MM.1S (cell line): ENCODE results near the gene EIF2B4.

Experiments
- EZH2 ChIP-seq: fragments of 300-600 bp; sonication (generic); optimal IDR thresholded peaks from 2 replicates; pipeline ENCODE3; 2017; ENCODE audit warnings: low read depth, mild to moderate bottlenecking, antibody characterized with exemption, low read length, mixed read lengths
- TF ChIP-seq, protein P1 (sequence below): fragments of 300-600 bp; sonication (generic); IDR thresholded peaks from 2 replicates; pipeline ENCODE4 v1.5.1; 2016; ENCODE audit warnings: antibody characterized with exemption, low read length, mixed read lengths

- TF ChIP-seq, protein P1, sequence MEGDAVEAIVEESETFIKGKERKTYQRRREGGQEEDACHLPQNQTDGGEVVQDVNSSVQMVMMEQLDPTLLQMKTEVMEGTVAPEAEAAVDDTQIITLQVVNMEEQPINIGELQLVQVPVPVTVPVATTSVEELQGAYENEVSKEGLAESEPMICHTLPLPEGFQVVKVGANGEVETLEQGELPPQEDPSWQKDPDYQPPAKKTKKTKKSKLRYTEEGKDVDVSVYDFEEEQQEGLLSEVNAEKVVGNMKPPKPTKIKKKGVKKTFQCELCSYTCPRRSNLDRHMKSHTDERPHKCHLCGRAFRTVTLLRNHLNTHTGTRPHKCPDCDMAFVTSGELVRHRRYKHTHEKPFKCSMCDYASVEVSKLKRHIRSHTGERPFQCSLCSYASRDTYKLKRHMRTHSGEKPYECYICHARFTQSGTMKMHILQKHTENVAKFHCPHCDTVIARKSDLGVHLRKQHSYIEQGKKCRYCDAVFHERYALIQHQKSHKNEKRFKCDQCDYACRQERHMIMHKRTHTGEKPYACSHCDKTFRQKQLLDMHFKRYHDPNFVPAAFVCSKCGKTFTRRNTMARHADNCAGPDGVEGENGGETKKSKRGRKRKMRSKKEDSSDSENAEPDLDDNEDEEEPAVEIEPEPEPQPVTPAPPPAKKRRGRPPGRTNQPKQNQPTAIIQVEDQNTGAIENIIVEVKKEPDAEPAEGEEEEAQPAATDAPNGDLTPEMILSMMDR: no peak
- no peak for TF ChIP-seq EZH2
Observed at GRCh38 chr2:27409321-27410073, 39.4 kb upstream of the EIF2B4 start, which contains the start of gene PPM1G.
